HEK293T (cell line): ENCODE data around the gene RAB44.

ENCODE experiments used
- CTCF ChIA-PET: fragments of 350-600 bp; formaldehyde crosslinking; extraction: SDS; loops from one replicate; lab custom pipeline; 2021; ENCODE audit warnings: antibody characterized with exemption, inconsistent platforms; lab: Yijun Ruan, JAX
- POLR2A ChIA-PET: fragments of 350-600 bp; formaldehyde crosslinking; extraction: SDS; loops from one replicate; lab custom pipeline; 2020; ENCODE audit warnings: antibody characterized with exemption, inconsistent platforms; lab: Yijun Ruan, JAX
- DNase-seq: peaks from one replicate; pipeline ENCODE4 v3.0.0; 2012; ENCODE audit warnings: mixed read lengths; ENCODE audit errors: extremely low spot score
- ARNT ChIP-seq: fragments of 450-650 bp; IDR thresholded peaks from 2 replicates; pipeline ENCODE4 v1.6.1; 2017; ENCODE audit warnings: mild to moderate bottlenecking
- BHLHE40 ChIP-seq: fragments of 450-650 bp; IDR thresholded peaks from 2 replicates; pipeline ENCODE4 v1.6.1; 2016; ENCODE audit warnings: mild to moderate bottlenecking, moderate library complexity, borderline replicate concordance
- CTBP1 ChIP-seq: fragments of 450-650 bp; IDR thresholded peaks from 2 replicates; pipeline ENCODE4 v1.6.1; 2016; ENCODE audit warnings: borderline replicate concordance
- ELF4 ChIP-seq: fragments of 450-650 bp; IDR thresholded peaks from 2 replicates; pipeline ENCODE4 v1.6.1; 2017; ENCODE audit warnings: antibody characterized with exemption
- FOXA1 ChIP-seq: fragments of 450-650 bp; IDR thresholded peaks from 2 replicates; pipeline ENCODE4 v1.6.1; 2016; ENCODE audit warnings: mild to moderate bottlenecking
- FOXK2 ChIP-seq: fragments of 450-650 bp; IDR thresholded peaks from 2 replicates; pipeline ENCODE4 v1.6.1; 2016; ENCODE audit warnings: mild to moderate bottlenecking
- FOXM1 ChIP-seq: fragments of 450-650 bp; IDR thresholded peaks from 2 replicates; pipeline ENCODE4 v1.6.1; 2017; ENCODE audit warnings: mild to moderate bottlenecking, borderline replicate concordance
- HDGF ChIP-seq: fragments of 450-650 bp; IDR thresholded peaks from 2 replicates; pipeline ENCODE4 v1.6.1; 2017; ENCODE audit warnings: antibody characterized with exemption, borderline replicate concordance
- L3MBTL2 ChIP-seq: fragments of 450-650 bp; conservative IDR thresholded peaks from 2 replicates; pipeline ENCODE4 v1.6.1; 2016; ENCODE audit warnings: mild to moderate bottlenecking
- LEF1 ChIP-seq: fragments of 450-650 bp; IDR thresholded peaks from 2 replicates; pipeline ENCODE4 v1.6.1; 2017; ENCODE audit warnings: mild to moderate bottlenecking, borderline replicate concordance
- NFRKB ChIP-seq: fragments of 450-650 bp; IDR thresholded peaks from 2 replicates; pipeline ENCODE4 v1.6.1; 2016; ENCODE audit warnings: mild to moderate bottlenecking, moderate library complexity
- PKNOX1 ChIP-seq: fragments of 450-650 bp; IDR thresholded peaks from 2 replicates; pipeline ENCODE4 v1.6.1; 2016
- SP1 ChIP-seq: fragments of 450-650 bp; IDR thresholded peaks from 2 replicates; pipeline ENCODE4 v1.6.1; 2017
- SUZ12 ChIP-seq: fragments of 450-650 bp; IDR thresholded peaks from 2 replicates; pipeline ENCODE4 v1.6.1; 2016; ENCODE audit warnings: mild to moderate bottlenecking
- TARDBP ChIP-seq: fragments of 450-650 bp; IDR thresholded peaks from 2 replicates; pipeline ENCODE4 v1.6.1; 2016
- ZNF384 ChIP-seq: fragments of 450-650 bp; IDR thresholded peaks from 2 replicates; pipeline ENCODE4 v1.6.1; 2016

The RAB44 gene

GRCh38 chr6:36769183-36769675 lies 71.6 kb downstream of the RAB44 start:
- DNase-seq, result no peak
- POLR2A ChIA-PET, result interaction anchor here (0.8 to 1.3 kb wide), 3 partner anchors 9 to 217 kb away, joined by 3 to 4 read pairs (median 4); partner anchors contain the start of genes MTCH1 and PPIL1
- no peak for TF ChIP-seq FOXA1
- TF ChIP-seq SUZ12, result no peak
- TF ChIP-seq FOXK2, result no peak
- TF ChIP-seq NFRKB, result no peak
- TF ChIP-seq TARDBP, result no peak
- no peak for TF ChIP-seq ELF4
- no peak for TF ChIP-seq FOXM1
- CTCF ChIA-PET, result interaction anchor here (1.3 to 2.0 kb wide), 4 partner anchors 13 to 249 kb away, joined by 6 to 14 read pairs (median 8); no protein-coding TSS in a partner anchor

- no peak for DNase-seq
- ChIA-PET CTCF (interaction anchor here (1.3 to 2.0 kb wide), 5 partner anchors 10 to 248 kb away, joined by 3 to 14 read pairs (median 7); no protein-coding TSS in a partner anchor), POLR2A (interaction anchor here (1.3 kb wide), 2 partner anchors 9 to 105 kb away, joined by 4 read pairs; partner anchors contain the start of gene PPIL1)
- TF ChIP-seq FOXA1 (no peak), SP1 (no peak), ELF4 (no peak), ZNF384 (no peak), BHLHE40 (no peak), ARNT (no peak), SUZ12 (no peak), FOXK2 (no peak), HDGF (no peak), LEF1 (no peak), CTBP1 (no peak), TARDBP (no peak), NFRKB (no peak), FOXM1 (no peak), L3MBTL2 (no peak), PKNOX1 (no peak)
Measured at GRCh38 chr6:36769676-36770499, 72.3 kb downstream of the RAB44 start.

- CTCF ChIA-PET, result interaction anchor here (1.4 kb wide), 1 partner anchor 11 kb away, joined by 3 read pairs; no protein-coding TSS in a partner anchor
Measured at GRCh38 chr6:36771145-36771544, 73.5 kb downstream of the RAB44 start.

GRCh38 chr6:36772397-36772796 lies 74.8 kb downstream of the RAB44 start:
- no peak for TF ChIP-seq FOXM1
- no peak for TF ChIP-seq HDGF
- TF ChIP-seq SUZ12, result no peak
- TF ChIP-seq NFRKB, result no peak
- no peak for TF ChIP-seq ELF4
- TF ChIP-seq LEF1, result no peak
- TF ChIP-seq BHLHE40, result no peak
- no peak for TF ChIP-seq L3MBTL2
- no peak for TF ChIP-seq SP1
- TF ChIP-seq FOXK2, result no peak
- TF ChIP-seq CTBP1, result no peak
- no peak for TF ChIP-seq ARNT
- TF ChIP-seq ZNF384, result no peak
- TF ChIP-seq FOXA1, result no peak
- no peak for TF ChIP-seq PKNOX1
- no peak for TF ChIP-seq TARDBP
- DNase-seq, result no peak
- ChIA-PET CTCF (interaction anchor here (0.8 to 1.3 kb wide), 5 partner anchors 10 to 245 kb away, joined by 3 to 8 read pairs (median 4); no protein-coding TSS in a partner anchor), POLR2A (no interaction called here)

More at GRCh38 chr6:36771145-36771544, 73.5 kb downstream of the RAB44 start:
- POLR2A ChIA-PET, result no interaction called here
- DNase-seq, result no peak
- TF ChIP-seq FOXM1 (no peak), CTBP1 (no peak), ELF4 (no peak), BHLHE40 (no peak), FOXK2 (no peak), NFRKB (no peak), ZNF384 (no peak), ARNT (no peak), SUZ12 (no peak), PKNOX1 (no peak), TARDBP (no peak), SP1 (no peak), LEF1 (no peak), L3MBTL2 (no peak), FOXA1 (no peak)

GRCh38 chr6:36774331-36774730 lies 76.7 kb downstream of the RAB44 start:
- ChIA-PET POLR2A (no interaction called here), CTCF (interaction anchor here (0.7 kb wide), 1 partner anchor 436 kb away, joined by 5 read pairs; no protein-coding TSS in a partner anchor)
- no peak for DNase-seq
- TF ChIP-seq FOXM1, result no peak
- no peak for TF ChIP-seq ELF4
- TF ChIP-seq L3MBTL2, result no peak
- TF ChIP-seq HDGF, result no peak
- TF ChIP-seq SP1, result no peak
- no peak for TF ChIP-seq BHLHE40
- TF ChIP-seq FOXK2, result no peak
- no peak for TF ChIP-seq ARNT
- TF ChIP-seq NFRKB, result no peak
- TF ChIP-seq TARDBP, result no peak
- no peak for TF ChIP-seq LEF1
- no peak for TF ChIP-seq ZNF384
- no peak for TF ChIP-seq FOXA1
- no peak for TF ChIP-seq SUZ12
- TF ChIP-seq PKNOX1, result no peak
